Thyroid gland (tissue), 4 donors: Measurements from ENCODE around the gene ESCO1. TPM values are rescaled to one million over a fixed set of nuclear protein-coding genes. Genes with fewer than 3 reads are reported as not detected.

ENCODE experiments used
- DNase-seq, 2 donors: peaks; one replicate each; pipeline ENCODE4 v3.0.0-alpha.2; 2019
- H3K27ac ChIP-seq, 3 donors: fragments of 200-600 bp; sonication (generic); 1 replicate in 2 of 3; 2 replicates in 1 of 3; pipeline ENCODE4 v1.5.1; 2016 to 2019; ENCODE audit warnings: mild to moderate bottlenecking in 1 of 3, moderate library complexity in 1 of 3
- H3K27me3 ChIP-seq: fragments of 200-600 bp; sonication (generic); one replicate; pipeline ENCODE4 v1.5.1; 2019
- H3K36me3 ChIP-seq, 2 donors: fragments of 200-600 bp; sonication (generic); one replicate each; pipeline ENCODE4 v1.5.1; 2016 to 2019
- H3K4me1 ChIP-seq, 2 donors: fragments of 200-600 bp; sonication (generic); one replicate each; pipeline ENCODE4 v1.5.1; 2017 to 2019
- H3K4me3 ChIP-seq, 3 donors: fragments of 200-600 bp; sonication (generic); replicated peaks in 1 of 3; 1 replicate in 2 of 3; 2 replicates in 1 of 3; pipeline ENCODE4 v1.5.1; 2016; ENCODE audit warnings: mild to moderate bottlenecking in 1 of 3
- H3K9me3 ChIP-seq: fragments of 200-600 bp; sonication (generic); one replicate; pipeline ENCODE4 v1.5.1; 2017
- CTCF ChIP-seq, 6 experiments: fragments of 200-600 bp in 3 of 6; fragments of 450-650 bp in 3 of 6; sonication (generic) in 3 of 6; IDR thresholded peaks; one replicate each; pipeline ENCODE4 v1.5.1; 2016 to 2019; ENCODE audit warnings: antibody characterized with exemption in 6 of 6, mild to moderate bottlenecking in 2 of 6, inconsistent platforms in 1 of 6, moderate library complexity in 1 of 6
- POLR2A ChIP-seq, 2 donors: fragments of 450-650 bp; IDR thresholded peaks; one replicate each; pipeline ENCODE4 v1.6.1; 2017; ENCODE audit warnings: antibody characterized with exemption in 2 of 2, mild to moderate bottlenecking in 2 of 2, moderate library complexity in 1 of 2
- WGBS, 2 donors: methylation state at CpG; one replicate each; pipeline ENCODE4 v1.1.5; 2017; 5-methylcytosine and 5-hydroxymethylcytosine counted together
- intact Hi-C: fragments of 100-400 bp; cut with DNase I; formaldehyde crosslinking; loops from one replicate; pipeline ENCODE4 v1.15.1; 2023
- total RNA-seq, 4 donors: library from RNA; depleted of rRNA; stranded (reverse); fragments of >200 nt; gene quantifications; one replicate each; pipeline ENCODE4 v1.2.3, GENCODE V29; 2016

Gene ESCO1
- total RNA-seq, 4 donors from 2014 or later: 24.6 to 38.3 (median 31.3) TPM

DNA sequence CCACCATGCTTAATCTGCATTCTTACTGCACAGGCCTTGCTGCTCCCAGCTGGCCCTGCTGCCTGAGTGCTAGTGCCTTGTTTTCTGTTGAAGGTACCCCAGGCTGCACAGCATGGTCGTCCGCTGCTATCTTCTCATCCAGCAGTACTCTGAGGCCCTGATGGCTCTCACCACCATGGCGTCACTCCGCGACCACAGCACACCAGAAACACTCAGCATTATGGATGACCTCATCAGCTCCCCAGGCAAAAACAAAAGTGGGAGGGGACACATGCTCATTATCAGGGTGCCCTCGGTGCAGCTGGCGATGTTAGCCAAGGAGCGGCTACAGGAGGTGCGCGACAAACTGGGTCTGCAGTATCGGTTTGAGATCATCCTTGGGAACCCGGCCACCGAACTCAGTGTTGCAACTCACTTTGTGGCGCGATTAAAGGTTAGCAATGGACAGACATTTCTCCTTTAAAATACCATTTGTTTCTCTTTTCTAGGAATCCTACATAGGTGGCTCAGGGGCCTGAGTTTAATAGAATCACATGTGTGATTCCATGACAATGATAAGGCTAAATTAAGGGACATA, 110.5 kb downstream of the ESCO1 start:
- intact Hi-C loops: no loop called here
- Histone ChIP-seq H3K27ac (peak overlapping the region in 1 of 3 donors; percentile 32), H3K27me3 (no peaks in the 10 kb centered on the region), H3K36me3 (no peaks in the 10 kb centered on the region), H3K4me1 (peaks cover 12 to 15% of the 10 kb centered on the region in 2 donors), H3K9me3 (no peaks in the 10 kb centered on the region), H3K4me3 (no peak overlapping the region)
- no peak for TF ChIP-seq CTCF (IDR thresholded peaks at IDR 0.05)
- no peak for TF ChIP-seq POLR2A (IDR thresholded peaks at IDR 0.05)
- no peak for DNase-seq
- 96 to 98% methylated on average over 13 to 15 of the region's 15 CpGs for WGBS, 2 donors

DNA sequence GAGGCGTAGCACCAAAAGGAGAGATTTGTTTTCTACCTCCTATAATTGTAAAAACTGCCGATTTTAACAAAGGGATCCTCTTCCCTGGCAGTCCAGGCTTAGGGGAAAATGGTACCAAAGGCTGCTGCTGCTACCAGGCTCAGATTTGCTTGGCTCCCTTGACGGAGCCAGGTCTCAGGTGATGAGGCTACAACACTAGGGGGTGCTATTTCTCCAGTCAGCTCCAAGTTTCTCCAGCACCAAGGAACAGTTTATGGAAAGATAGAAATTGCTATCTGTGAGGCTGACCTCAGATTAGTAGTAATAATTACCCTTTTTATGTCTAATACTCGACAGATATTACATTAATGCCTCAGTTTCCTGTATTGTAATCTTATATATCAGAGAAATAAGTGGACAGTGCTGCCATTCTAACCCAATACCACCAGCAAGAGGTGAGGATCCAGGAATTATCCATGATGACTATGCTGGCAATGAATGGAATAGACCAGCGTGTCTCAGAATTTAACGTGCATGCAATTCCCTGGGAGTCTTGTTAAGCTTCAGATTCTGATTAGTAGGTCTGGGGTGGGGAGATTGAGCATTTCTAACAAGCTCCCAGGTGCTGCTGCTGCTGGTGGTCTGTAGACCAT, 111.3 kb downstream of the ESCO1 start:
- H3K27ac ChIP-seq: peak overlapping the region in 1 of 3 donors; percentile 32
- H3K27me3 ChIP-seq: no peaks in the 10 kb centered on the region
- H3K4me1 ChIP-seq: peaks cover 9 to 11% of the 10 kb centered on the region in 2 donors
- no peaks in the 10 kb centered on the region for H3K9me3 ChIP-seq
- no peak overlapping the region for H3K4me3 ChIP-seq
- 47 to 57% methylated on average over 6 of the region's 6 CpGs for WGBS, 2 donors
- intact Hi-C loops: no loop called here
- peak; percentile 34 to 39 for DNase-seq
- peak; percentile 38 to 77 (median 58) for TF ChIP-seq CTCF (IDR thresholded peaks at IDR 0.05)
- TF ChIP-seq POLR2A (IDR thresholded peaks at IDR 0.05): no peak
- H3K36me3 ChIP-seq: no peaks in the 10 kb centered on the region

DNA sequence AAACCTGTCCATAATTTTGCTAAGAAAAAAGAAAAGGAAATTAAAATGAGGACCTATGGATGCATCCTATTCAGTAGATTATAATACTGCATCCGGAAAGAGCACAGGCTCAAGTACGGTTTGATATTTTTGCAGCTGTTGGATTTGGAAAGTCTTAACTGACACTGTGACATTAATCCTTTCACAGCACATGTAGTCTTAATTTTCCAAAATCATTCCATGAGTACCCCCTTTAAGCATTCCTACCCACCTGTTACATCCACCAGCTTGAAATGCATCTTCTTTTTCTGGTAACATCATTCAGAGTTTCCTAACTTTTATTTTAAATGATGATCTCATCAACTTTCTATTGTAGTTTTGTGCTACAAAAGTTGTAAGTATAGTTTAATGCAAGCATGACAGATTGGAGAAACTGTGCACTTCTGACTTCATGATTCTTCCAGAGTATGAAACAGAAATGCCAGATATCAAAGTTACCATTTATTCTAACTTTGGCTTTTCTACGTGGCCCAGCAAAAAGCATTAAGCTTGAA, 113.5 kb downstream of the ESCO1 start:
- no peak for TF ChIP-seq POLR2A (IDR thresholded peaks at IDR 0.05)
- no peak for TF ChIP-seq CTCF (IDR thresholded peaks at IDR 0.05)
- WGBS, 2 donors: 88 to 93% methylated on average over 3 of the region's 3 CpGs
- Histone ChIP-seq H3K27me3 (no peaks in the 10 kb centered on the region), H3K4me3 (no peak overlapping the region), H3K4me1 (peaks cover 7% of the 10 kb centered on the region in 2 donors), H3K27ac (no peak overlapping the region), H3K9me3 (no peaks in the 10 kb centered on the region), H3K36me3 (no peaks in the 10 kb centered on the region)
- no peak for DNase-seq
- intact Hi-C loops: no loop called here

GRCh38 chr18:21484851-21485636, 115.5 kb downstream of the ESCO1 start:
- no peaks in the 10 kb centered on the region for H3K9me3 ChIP-seq
- H3K27ac ChIP-seq: no peak overlapping the region
- no peak overlapping the region for H3K4me3 ChIP-seq
- no peaks in the 10 kb centered on the region for H3K27me3 ChIP-seq
- no peaks in the 10 kb centered on the region for H3K36me3 ChIP-seq
- no peak for DNase-seq
- intact Hi-C loops: no loop called here
- H3K4me1 ChIP-seq: peaks cover 2 to 10% of the 10 kb centered on the region in 2 donors
- WGBS, 2 donors: 71 to 73% methylated on average over 7 of the region's 7 CpGs
- TF ChIP-seq CTCF (IDR thresholded peaks at IDR 0.05) (no peak), POLR2A (IDR thresholded peaks at IDR 0.05) (no peak)
